Neural progenitor cell (in vitro differentiated cells): ENCODE measurements around the gene ZNF516. TPM values are rescaled to one million over a fixed set of nuclear protein-coding genes. Genes with fewer than 3 reads are reported as not detected.

Experiments
- DNase-seq: peaks from one replicate; pipeline ENCODE4 v3.0.0-alpha.2; 2016; ENCODE audit warnings: low spot score
- H2AFZ ChIP-seq: fragments of 200-600 bp; sonication (generic); replicated peaks from 2 replicates; pipeline ENCODE4 v1.6.1; 2016; ENCODE audit warnings: antibody characterized with exemption
- H3F3A ChIP-seq: fragments of 200-600 bp; sonication (generic); 2 replicates; pipeline ENCODE4 v1.6.1; 2016; ENCODE audit warnings: antibody characterized with exemption, low read depth
- H3K27ac ChIP-seq: fragments of 200-600 bp; sonication (generic); 2 replicates; pipeline ENCODE4 v1.5.1; 2016; ENCODE audit warnings: mild to moderate bottlenecking
- H3K27me3 ChIP-seq: fragments of 200-600 bp; sonication (generic); 2 replicates; pipeline ENCODE4 v1.6.1; 2016; ENCODE audit warnings: mild to moderate bottlenecking, moderate library complexity
- H3K36me3 ChIP-seq: fragments of 200-600 bp; sonication (generic); 2 replicates; pipeline ENCODE4 v1.5.1; 2016
- H3K4me1 ChIP-seq: fragments of 200-600 bp; sonication (generic); 2 replicates; pipeline ENCODE4 v1.6.1; 2016; ENCODE audit warnings: mixed run types
- H3K4me2 ChIP-seq: fragments of 200-600 bp; sonication (generic); 2 replicates; pipeline ENCODE4 v1.6.1; 2016
- H3K4me3 ChIP-seq: fragments of 200-600 bp; sonication (generic); 2 replicates; pipeline ENCODE4 v1.5.1; 2016
- H3K79me2 ChIP-seq: fragments of 200-600 bp; sonication (generic); 2 replicates; pipeline ENCODE4 v1.6.1; 2016; ENCODE audit warnings: low read depth
- H3K9ac ChIP-seq: fragments of 200-600 bp; sonication (generic); 2 replicates; pipeline ENCODE4 v1.6.1; 2016
- H3K9me3 ChIP-seq: fragments of 200-600 bp; sonication (generic); 2 replicates; pipeline ENCODE4 v1.5.1; 2016; ENCODE audit warnings: low read depth
- H4K20me1 ChIP-seq: fragments of 200-600 bp; sonication (generic); 2 replicates; pipeline ENCODE4 v1.6.1; 2016; ENCODE audit warnings: low read depth
- H3K27ac Mint-ChIP-seq: 3 replicates; pipeline ENCODE4 v1.8.0; 2021; ENCODE audit warnings: mixed read lengths
- H3K27me3 Mint-ChIP-seq: 2 replicates; pipeline ENCODE4 v1.8.0; 2022; ENCODE audit warnings: low read depth, mild to moderate bottlenecking, inconsistent platforms, moderate library complexity, mixed read lengths; ENCODE audit not compliant: insufficient read depth
- H3K36me3 Mint-ChIP-seq: 3 replicates; pipeline ENCODE4 v1.8.0; 2021; ENCODE audit warnings: mixed read lengths
- H3K4me1 Mint-ChIP-seq: 3 replicates; pipeline ENCODE4 v1.8.0; 2021; ENCODE audit warnings: mixed read lengths
- H3K4me3 Mint-ChIP-seq: 3 replicates; pipeline ENCODE4 v1.8.0; 2021; ENCODE audit warnings: mild to moderate bottlenecking, moderate library complexity, mixed read lengths
- H3K9me3 Mint-ChIP-seq: 3 replicates; pipeline ENCODE4 v1.8.0; 2020; ENCODE audit warnings: mixed read lengths
- EZH2 ChIP-seq: fragments of 200-600 bp; sonication (generic); IDR thresholded peaks from 2 replicates; pipeline ENCODE4 v1.6.1; 2017; ENCODE audit warnings: antibody characterized with exemption, mild to moderate bottlenecking, moderate library complexity
- EZH2phosphoT487 ChIP-seq: fragments of 200-600 bp; sonication (generic); IDR thresholded peaks from 2 replicates; pipeline ENCODE4 v1.6.1; 2017; ENCODE audit warnings: antibody characterized with exemption
- total RNA-seq: library from RNA; depleted of rRNA; stranded (reverse); fragments of >200 nt; gene quantifications from 2 replicates; pipeline ENCODE4 v1.2.3, GENCODE V29; 2015; ENCODE audit warnings: low replicate concordance
- TF ChIP-seq, protein P1 (sequence below): fragments of 200-600 bp; sonication (generic); IDR thresholded peaks from 2 replicates; pipeline ENCODE4 v1.5.1; 2017; ENCODE audit warnings: antibody characterized with exemption, mild to moderate bottlenecking

ZNF516 gene
- total RNA-seq, 1 donor from 2014 or later, result 45.5 TPM

DNA sequence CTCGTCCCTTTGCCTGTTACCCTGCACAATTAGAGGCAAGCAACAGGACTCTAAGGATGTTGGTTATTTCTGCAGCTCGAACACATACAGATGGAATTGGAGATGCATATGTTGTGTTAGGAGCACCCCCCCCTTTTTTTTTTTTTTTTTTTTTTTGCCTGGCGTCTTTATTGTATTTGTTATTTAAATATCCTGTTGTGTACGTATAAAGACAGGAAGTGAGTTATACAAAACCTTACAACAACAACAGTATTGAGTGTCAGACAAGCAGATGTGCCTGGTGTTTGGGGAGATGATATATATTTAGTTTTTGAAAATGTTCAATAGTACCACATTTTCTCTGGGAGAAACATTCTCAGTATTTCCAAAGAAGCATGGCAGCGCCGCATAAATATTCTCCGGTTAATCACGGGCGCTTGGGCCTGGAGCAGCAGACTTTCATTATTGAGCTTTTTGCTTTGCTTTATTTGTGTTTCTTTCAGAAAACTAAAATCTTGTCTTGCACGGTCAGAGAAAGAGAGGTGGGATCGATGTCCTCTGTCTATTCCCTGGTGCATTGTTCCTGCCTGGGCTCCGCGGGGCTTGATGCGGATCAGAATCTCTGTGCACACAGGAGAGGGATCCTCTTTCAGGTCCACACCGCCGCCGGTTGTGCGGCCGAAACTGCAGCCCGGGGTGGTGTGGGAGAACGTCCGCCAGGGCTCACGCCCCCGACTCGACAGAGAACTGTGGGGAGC, 23.2 kb upstream of the ZNF516 start:
- H4K20me1 ChIP-seq, result no peaks in the 10 kb centered on the region
- no peaks in the 10 kb centered on the region for H3K36me3 Mint-ChIP-seq
- H3K4me1 Mint-ChIP-seq, result peaks cover 53% of the 10 kb centered on the region
- H3K27ac Mint-ChIP-seq, result peak overlapping the region; percentile 99
- H3K4me3 ChIP-seq, result peak overlapping the region; percentile 39
- H3F3A ChIP-seq, result peaks cover 24% of the 10 kb centered on the region
- H2AFZ ChIP-seq, result peak overlapping the region; percentile 89
- no peaks in the 10 kb centered on the region for H3K79me2 ChIP-seq
- peak overlapping the region; percentile 84 for H3K4me3 Mint-ChIP-seq
- peak overlapping the region; percentile 81 for H3K4me2 ChIP-seq
- DNase-seq, result peak; percentile 81
- no peaks in the 10 kb centered on the region for H3K9me3 ChIP-seq
- H3K4me1 ChIP-seq, result peaks cover 47% of the 10 kb centered on the region
- H3K36me3 ChIP-seq, result no peaks in the 10 kb centered on the region
- H3K27me3 Mint-ChIP-seq, result peaks cover 3% of the 10 kb centered on the region
- H3K27ac ChIP-seq, result peak overlapping the region; percentile 65
- no peaks in the 10 kb centered on the region for H3K9me3 Mint-ChIP-seq
- H3K27me3 ChIP-seq, result no peaks in the 10 kb centered on the region
- TF ChIP-seq, protein P1, sequence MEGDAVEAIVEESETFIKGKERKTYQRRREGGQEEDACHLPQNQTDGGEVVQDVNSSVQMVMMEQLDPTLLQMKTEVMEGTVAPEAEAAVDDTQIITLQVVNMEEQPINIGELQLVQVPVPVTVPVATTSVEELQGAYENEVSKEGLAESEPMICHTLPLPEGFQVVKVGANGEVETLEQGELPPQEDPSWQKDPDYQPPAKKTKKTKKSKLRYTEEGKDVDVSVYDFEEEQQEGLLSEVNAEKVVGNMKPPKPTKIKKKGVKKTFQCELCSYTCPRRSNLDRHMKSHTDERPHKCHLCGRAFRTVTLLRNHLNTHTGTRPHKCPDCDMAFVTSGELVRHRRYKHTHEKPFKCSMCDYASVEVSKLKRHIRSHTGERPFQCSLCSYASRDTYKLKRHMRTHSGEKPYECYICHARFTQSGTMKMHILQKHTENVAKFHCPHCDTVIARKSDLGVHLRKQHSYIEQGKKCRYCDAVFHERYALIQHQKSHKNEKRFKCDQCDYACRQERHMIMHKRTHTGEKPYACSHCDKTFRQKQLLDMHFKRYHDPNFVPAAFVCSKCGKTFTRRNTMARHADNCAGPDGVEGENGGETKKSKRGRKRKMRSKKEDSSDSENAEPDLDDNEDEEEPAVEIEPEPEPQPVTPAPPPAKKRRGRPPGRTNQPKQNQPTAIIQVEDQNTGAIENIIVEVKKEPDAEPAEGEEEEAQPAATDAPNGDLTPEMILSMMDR, result peak; percentile 19
- TF ChIP-seq EZH2phosphoT487, result no peak
- H3K9ac ChIP-seq, result no peak overlapping the region

DNA sequence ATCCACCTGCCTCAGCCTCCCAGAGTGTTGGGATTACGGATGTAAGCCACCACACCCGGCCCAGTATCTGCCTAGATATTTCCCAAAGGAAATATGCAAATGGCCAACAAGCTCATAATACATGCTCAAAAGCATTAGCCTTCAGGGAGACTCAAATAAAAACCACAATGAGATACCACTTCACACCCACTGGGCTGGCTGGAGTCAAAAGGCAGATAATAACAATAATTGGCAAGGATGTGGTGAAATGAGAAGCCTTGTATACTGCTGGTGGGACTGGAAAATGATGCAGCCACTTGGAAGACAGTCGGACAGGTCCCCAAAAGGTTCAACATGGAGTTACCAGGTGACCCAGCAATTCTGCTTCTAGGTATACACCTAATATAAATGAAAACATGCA, 20.5 kb upstream of the ZNF516 start:
- no peaks in the 10 kb centered on the region for H4K20me1 ChIP-seq
- H3K4me3 ChIP-seq, result no peak overlapping the region
- no peak overlapping the region for H2AFZ ChIP-seq
- TF ChIP-seq EZH2phosphoT487, result no peak
- Mint-ChIP-seq H3K27me3 (no peaks in the 10 kb centered on the region), H3K36me3 (no peaks in the 10 kb centered on the region), H3K27ac (no peak overlapping the region), H3K4me1 (peaks cover 35% of the 10 kb centered on the region), H3K4me3 (no peak overlapping the region), H3K9me3 (no peaks in the 10 kb centered on the region)
- no peak overlapping the region for H3K9ac ChIP-seq
- no peaks in the 10 kb centered on the region for H3K36me3 ChIP-seq
- H3K9me3 ChIP-seq, result no peaks in the 10 kb centered on the region
- no peaks in the 10 kb centered on the region for H3K79me2 ChIP-seq
- H3K4me1 ChIP-seq, result peaks cover 28% of the 10 kb centered on the region
- peaks cover 24% of the 10 kb centered on the region for H3F3A ChIP-seq
- no peaks in the 10 kb centered on the region for H3K27me3 ChIP-seq
- H3K27ac ChIP-seq, result no peak overlapping the region
- no peak overlapping the region for H3K4me2 ChIP-seq
- no peak for DNase-seq

DNA sequence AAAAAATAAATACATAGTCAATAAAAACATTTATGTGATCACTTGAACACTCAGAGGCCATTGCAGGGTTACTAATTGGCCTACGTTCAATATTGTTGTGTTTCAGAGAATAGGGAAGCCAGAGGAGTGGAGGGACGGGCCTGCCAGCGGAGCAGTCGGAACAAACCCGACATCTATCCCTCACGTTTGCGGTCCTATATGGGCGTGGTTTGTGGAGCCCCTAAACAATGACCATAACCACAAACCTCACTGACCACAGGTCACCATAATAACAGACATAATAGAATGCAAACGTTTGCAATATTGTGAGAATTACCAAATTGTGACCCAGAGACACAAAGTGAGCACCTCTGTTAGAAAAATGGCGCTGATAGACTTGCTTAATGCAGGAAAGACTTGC, 19.5 kb upstream of the ZNF516 start:
- Mint-ChIP-seq H3K9me3 (no peaks in the 10 kb centered on the region), H3K4me3 (no peak overlapping the region), H3K4me1 (peaks cover 26% of the 10 kb centered on the region), H3K27ac (no peak overlapping the region), H3K27me3 (no peaks in the 10 kb centered on the region), H3K36me3 (no peaks in the 10 kb centered on the region)
- H3K4me3 ChIP-seq, result no peak overlapping the region
- H3K79me2 ChIP-seq, result no peaks in the 10 kb centered on the region
- H3K4me2 ChIP-seq, result no peak overlapping the region
- H3K4me1 ChIP-seq, result peaks cover 18% of the 10 kb centered on the region
- no peaks in the 10 kb centered on the region for H3K27me3 ChIP-seq
- no peaks in the 10 kb centered on the region for H3K9me3 ChIP-seq
- no peaks in the 10 kb centered on the region for H4K20me1 ChIP-seq
- H3K27ac ChIP-seq, result no peak overlapping the region
- TF ChIP-seq EZH2phosphoT487 (no peak), EZH2 (no peak)
- TF ChIP-seq, protein P1, result no peak
- H2AFZ ChIP-seq, result no peak overlapping the region
- no peaks in the 10 kb centered on the region for H3K36me3 ChIP-seq
- no peak for DNase-seq
- H3K9ac ChIP-seq, result no peak overlapping the region
- H3F3A ChIP-seq, result peaks cover 23% of the 10 kb centered on the region

DNA sequence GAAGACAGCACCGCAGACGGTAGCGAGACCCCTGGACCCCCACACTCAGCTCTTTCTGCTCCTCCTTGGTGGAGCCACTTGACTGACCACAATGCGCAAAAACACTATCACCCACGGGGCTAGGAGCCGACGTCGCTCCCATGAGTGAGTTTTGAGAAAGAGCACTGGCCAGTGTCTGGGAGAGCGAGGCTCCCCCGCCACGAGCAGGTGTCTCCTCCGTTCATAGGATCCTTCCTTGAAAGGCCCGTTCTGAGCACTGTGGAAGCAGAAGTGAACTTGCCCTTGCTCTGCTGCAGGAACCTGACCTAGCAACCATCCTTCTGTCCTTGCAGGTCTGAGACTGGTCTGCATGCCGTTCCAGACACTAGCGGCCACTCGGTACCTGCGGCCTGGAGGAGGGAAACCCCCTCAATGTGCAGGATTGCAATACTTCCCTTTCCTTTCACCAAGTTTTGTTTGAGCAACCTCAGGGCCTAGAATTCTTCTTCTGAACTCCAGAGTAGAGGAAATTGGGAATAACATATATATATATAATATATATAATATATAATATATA, 12.9 kb upstream of the ZNF516 start:
- DNase-seq, result no peak
- peak overlapping the region; percentile 53 for H3K4me3 Mint-ChIP-seq
- TF ChIP-seq EZH2 (no peak), EZH2phosphoT487 (no peak)
- TF ChIP-seq, protein P1, result no peak

More for the DNA sequence above, 12.9 kb upstream of the ZNF516 start:
- no peaks in the 10 kb centered on the region for H3K36me3 Mint-ChIP-seq
- Histone ChIP-seq H3K36me3 (no peaks in the 10 kb centered on the region), H3K4me1 (peaks cover 17% of the 10 kb centered on the region), H3F3A (peaks cover 22% of the 10 kb centered on the region), H4K20me1 (no peaks in the 10 kb centered on the region), H3K79me2 (no peaks in the 10 kb centered on the region), H3K9me3 (no peaks in the 10 kb centered on the region), H3K4me3 (no peak overlapping the region), H3K27ac (no peak overlapping the region), H3K27me3 (no peaks in the 10 kb centered on the region), H3K4me2 (no peak overlapping the region), H2AFZ (no peak overlapping the region), H3K9ac (no peak overlapping the region)
- peaks cover 2% of the 10 kb centered on the region for H3K27me3 Mint-ChIP-seq
- peak overlapping the region; percentile 8 for H3K27ac Mint-ChIP-seq
- H3K9me3 Mint-ChIP-seq, result peaks cover 5% of the 10 kb centered on the region
- peaks cover 26% of the 10 kb centered on the region for H3K4me1 Mint-ChIP-seq
